ENCODE measurements around the gene CMSS1. TPM values are rescaled to one million over a fixed set of nuclear protein-coding genes. Genes with fewer than 3 reads are reported as not detected.

CMSS1 gene
- polyA plus RNA-seq, 2 of the 4 experiments (the other 2 are of a cell fraction), result 61.1 to 62.9 TPM

DNA sequence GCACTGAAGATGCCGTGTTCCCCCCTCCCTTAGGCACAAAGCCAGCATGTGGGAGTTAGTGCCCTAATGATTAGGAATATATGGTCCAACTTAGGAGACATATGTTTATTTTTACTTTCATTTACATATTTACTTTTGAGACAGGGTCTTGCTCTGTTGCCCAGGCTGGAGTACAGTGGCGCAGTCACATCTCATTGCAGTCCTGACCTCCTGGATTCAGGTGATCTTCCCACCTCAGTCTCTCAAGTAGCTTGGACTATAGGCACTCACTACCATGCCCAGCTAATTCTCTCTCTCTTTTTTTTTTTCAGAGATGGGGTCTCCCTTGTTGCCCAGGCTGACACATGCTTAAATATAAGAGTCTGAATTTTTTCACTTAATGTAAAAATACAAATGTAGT lies 391.5 kb downstream of the CMSS1 start:
- CTCF ChIA-PET, result no interaction called here
- WGBS (ENCODE audit: missing lambda C conversion rate), result 74% methylated on average over 2 of the region's 2 CpGs
- FAIRE-seq (no peak), DNase-seq (ENCODE audit: low read depth in 1 of 2, low spot score in 1 of 2) (no peak), ATAC-seq (no peak)
- no peaks in the 10 kb centered on the region for H3K4me1 ChIP-seq
- POLR2A ChIA-PET, result no interaction called here
- no peaks in the 10 kb centered on the region for H3K9me3 ChIP-seq
- no peak overlapping the region for H3K27ac ChIP-seq
- no peak overlapping the region for H3K4me3 ChIP-seq
- no peak overlapping the region for H3K4me2 ChIP-seq
- TF ChIP-seq USF2 (IDR thresholded peaks at IDR 0.05) (no peak), SREBF2 (IDR thresholded peaks at IDR 0.05) (no peak), ZNF302 (CRISPR knock-in tag; IDR thresholded peaks at IDR 0.05) (no peak), KDM5A (IDR thresholded peaks at IDR 0.05) (no peak), CBX8 (IDR thresholded peaks at IDR 0.05) (no peak), HES2 (IDR thresholded peaks at IDR 0.05) (no peak), MAZ (IDR thresholded peaks at IDR 0.05; ENCODE audit: borderline replicate concordance, low read depth, low read length) (no peak), ZC3H11A (IDR thresholded peaks at IDR 0.05) (no peak), POLR2AphosphoS2 (conservative IDR thresholded peaks at IDR 0.05; ENCODE audit: low read length) (no peak), RNF2 (IDR thresholded peaks at IDR 0.05; ENCODE audit: borderline replicate concordance, low read depth) (no peak), ZFP36 (IDR thresholded peaks at IDR 0.05; ENCODE audit: borderline replicate concordance, partially characterized antibody) (no peak), SMC3 (IDR thresholded peaks at IDR 0.05) (no peak), EHF (CRISPR knock-in tag; IDR thresholded peaks at IDR 0.05) (no peak)
- TF ChIP-seq, protein P1, sequence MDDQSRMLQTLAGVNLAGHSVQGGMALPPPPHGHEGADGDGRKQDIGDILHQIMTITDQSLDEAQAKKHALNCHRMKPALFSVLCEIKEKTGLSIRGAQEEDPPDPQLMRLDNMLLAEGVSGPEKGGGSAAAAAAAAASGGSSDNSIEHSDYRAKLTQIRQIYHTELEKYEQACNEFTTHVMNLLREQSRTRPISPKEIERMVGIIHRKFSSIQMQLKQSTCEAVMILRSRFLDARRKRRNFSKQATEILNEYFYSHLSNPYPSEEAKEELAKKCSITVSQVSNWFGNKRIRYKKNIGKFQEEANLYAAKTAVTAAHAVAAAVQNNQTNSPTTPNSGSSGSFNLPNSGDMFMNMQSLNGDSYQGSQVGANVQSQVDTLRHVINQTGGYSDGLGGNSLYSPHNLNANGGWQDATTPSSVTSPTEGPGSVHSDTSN (IDR thresholded peaks at IDR 0.05), result no peak
- TF ChIP-seq, protein P2, sequence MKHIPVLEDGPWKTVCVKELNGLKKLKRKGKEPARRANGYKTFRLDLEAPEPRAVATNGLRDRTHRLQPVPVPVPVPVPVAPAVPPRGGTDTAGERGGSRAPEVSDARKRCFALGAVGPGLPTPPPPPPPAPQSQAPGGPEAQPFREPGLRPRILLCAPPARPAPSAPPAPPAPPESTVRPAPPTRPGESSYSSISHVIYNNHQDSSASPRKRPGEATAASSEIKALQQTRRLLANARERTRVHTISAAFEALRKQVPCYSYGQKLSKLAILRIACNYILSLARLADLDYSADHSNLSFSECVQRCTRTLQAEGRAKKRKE (CRISPR knock-in tag; IDR thresholded peaks at IDR 0.05; ENCODE audit: low read depth), result no peak

GRCh38 chr3:100209948-100210771 lies 392.5 kb downstream of the CMSS1 start:
- POLR2A ChIA-PET, result no interaction called here
- no peaks in the 10 kb centered on the region for H3K4me1 ChIP-seq
- no peaks in the 10 kb centered on the region for H3K9me3 ChIP-seq
- CTCF ChIA-PET, result no interaction called here
- no peak for ATAC-seq
- no peak for DNase-seq (ENCODE audit: low read depth in 1 of 2, low spot score in 1 of 2)
- no peak for TF ChIP-seq CHD4 (IDR thresholded peaks at IDR 0.05; ENCODE audit: borderline replicate concordance)
- TF ChIP-seq ESRRA (IDR thresholded peaks at IDR 0.05; ENCODE audit: borderline replicate concordance, low read length), result no peak
- TF ChIP-seq, protein P3, sequence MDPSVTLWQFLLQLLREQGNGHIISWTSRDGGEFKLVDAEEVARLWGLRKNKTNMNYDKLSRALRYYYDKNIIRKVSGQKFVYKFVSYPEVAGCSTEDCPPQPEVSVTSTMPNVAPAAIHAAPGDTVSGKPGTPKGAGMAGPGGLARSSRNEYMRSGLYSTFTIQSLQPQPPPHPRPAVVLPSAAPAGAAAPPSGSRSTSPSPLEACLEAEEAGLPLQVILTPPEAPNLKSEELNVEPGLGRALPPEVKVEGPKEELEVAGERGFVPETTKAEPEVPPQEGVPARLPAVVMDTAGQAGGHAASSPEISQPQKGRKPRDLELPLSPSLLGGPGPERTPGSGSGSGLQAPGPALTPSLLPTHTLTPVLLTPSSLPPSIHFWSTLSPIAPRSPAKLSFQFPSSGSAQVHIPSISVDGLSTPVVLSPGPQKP (IDR thresholded peaks at IDR 0.05; ENCODE audit: low read depth, low read length), result no peak
- TF ChIP-seq JUN (IDR thresholded peaks at IDR 0.05), result no peak
- TF ChIP-seq POLR2AphosphoS2 (conservative IDR thresholded peaks at IDR 0.05; ENCODE audit: low read length), result no peak
- no peak for TF ChIP-seq RAD21 (conservative IDR thresholded peaks at IDR 0.05 in 1 of 2, IDR thresholded peaks at IDR 0.05 in 1 of 2)
- TF ChIP-seq TP53 (CRISPR knock-in tag; IDR thresholded peaks at IDR 0.05), result no peak
- TF ChIP-seq HOXA7 (CRISPR knock-in tag; IDR thresholded peaks at IDR 0.05), result no peak
- TF ChIP-seq GATA3 (IDR thresholded peaks at IDR 0.05; ENCODE audit: borderline replicate concordance), result no peak
- TF ChIP-seq JUNB (IDR thresholded peaks at IDR 0.05), result no peak
- no peak for TF ChIP-seq EP300 (IDR thresholded peaks at IDR 0.05)
- TF ChIP-seq NPAS2 (CRISPR knock-in tag; IDR thresholded peaks at IDR 0.05; ENCODE audit: borderline replicate concordance), result no peak
- no peak for TF ChIP-seq CBX8 (IDR thresholded peaks at IDR 0.05)
- no peak for TF ChIP-seq KDM1A (IDR thresholded peaks at IDR 0.05; ENCODE audit: low read depth)
- TF ChIP-seq MYC (IDR thresholded peaks at IDR 0.05; ENCODE audit: borderline replicate concordance, low read length), result no peak
- no peak for TF ChIP-seq EHMT2 (IDR thresholded peaks at IDR 0.05; ENCODE audit: low read depth)
- no peak for TF ChIP-seq ZC3H11A (IDR thresholded peaks at IDR 0.05)
- TF ChIP-seq E2F6 (IDR thresholded peaks at IDR 0.05; ENCODE audit: borderline replicate concordance, low read depth), result no peak
- no peak for TF ChIP-seq CHD2 (IDR thresholded peaks at IDR 0.05; ENCODE audit: low read length, partially characterized antibody)
- no peak for TF ChIP-seq FOXS1 (CRISPR knock-in tag; IDR thresholded peaks at IDR 0.05)
- FAIRE-seq, result no peak
- no peak overlapping the region for H3K27ac ChIP-seq
- 40% methylated on average over 2 of the region's 2 CpGs for WGBS (ENCODE audit: missing lambda C conversion rate)
- H3K4me3 ChIP-seq, result no peak overlapping the region
- H3K4me2 ChIP-seq, result no peak overlapping the region

All from A549 (cell line).